ENCODE data around the gene GBGT1.

The GBGT1 gene

DNA sequence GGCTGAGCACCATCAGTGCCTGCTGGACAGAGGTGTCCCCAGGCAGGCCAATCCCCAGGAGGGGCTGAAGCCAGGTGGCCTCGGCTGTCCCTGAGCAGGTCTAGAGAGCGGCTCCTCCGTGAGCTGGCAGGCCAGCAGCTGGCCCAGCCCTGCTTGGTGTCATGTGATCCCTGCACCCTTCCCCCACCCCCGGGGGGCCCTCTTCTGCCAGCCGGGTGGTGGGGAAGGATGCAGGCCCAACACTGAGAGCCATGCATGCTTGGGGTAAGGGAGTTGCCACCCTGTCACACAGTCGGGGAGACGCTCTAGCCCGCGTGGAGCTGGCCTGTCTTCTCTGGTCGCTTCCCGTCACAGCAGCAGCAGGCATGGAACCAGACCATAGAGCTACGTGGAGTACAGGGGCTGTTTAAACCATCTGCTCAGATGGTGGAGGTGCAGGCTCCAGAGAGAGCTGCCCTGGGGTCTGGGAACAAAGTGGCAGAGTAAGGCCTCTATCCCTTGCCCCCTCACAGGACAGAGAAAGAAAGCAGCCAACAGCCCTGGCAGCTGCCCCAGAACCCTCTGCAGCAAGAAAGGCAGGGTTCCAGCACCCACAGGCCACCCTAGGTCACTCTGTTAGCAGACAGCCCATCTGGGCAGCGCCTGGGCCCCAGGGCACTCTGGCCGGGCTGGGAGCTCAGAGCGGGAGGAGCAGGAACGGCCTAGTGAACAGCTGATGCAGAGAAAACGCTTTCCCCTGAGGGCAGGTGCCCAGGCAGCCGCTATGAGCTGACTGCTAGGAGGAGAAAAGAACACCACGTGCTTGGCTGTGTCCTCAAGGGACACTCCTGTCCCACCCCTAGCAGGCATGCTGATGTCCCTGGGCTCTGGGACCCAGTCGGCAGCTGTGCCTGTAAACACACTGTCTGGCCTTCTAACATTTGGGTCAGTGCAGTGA lies 49.5 kb downstream of the GBGT1 start:
- DNase-seq (ENCODE audit: low read depth in 2 of 2), result no peak

DNA sequence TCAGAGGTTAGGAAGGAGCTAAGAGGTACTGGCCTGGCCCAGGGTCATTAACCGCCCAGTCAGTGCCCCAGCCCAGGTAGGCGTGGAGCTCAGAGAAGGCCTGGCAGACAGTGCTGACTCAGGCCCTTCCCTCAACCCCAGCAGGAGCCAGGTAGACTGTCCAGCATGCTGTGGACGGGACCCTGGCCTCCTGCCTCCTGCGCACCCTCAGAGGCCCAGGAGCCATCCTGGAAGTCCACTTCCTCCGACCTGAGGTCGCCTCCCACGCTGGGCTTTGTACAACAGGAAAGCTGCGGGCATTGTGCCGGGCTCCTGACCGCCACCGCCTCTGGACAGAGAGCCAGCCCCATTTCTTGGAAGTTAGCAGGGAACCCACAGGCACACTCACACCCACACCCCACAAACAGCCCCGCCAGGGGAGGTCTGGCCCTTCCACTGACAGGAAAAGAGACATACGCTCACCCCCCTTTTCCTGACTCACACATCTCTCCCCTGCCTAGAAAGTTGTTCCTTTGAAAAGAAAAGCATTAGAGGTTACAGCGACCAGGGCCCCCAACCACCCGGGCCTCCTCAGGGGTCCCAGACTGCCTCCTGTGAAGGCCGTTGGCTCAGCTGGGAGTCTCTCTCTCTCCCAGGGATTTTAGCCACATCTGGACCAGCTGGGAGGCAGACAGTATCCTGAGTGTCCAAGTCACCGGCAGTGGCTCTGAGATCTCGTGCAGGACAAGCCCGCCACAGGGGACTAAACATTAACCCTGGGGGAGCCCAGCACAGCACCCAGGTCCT lies 50.4 kb downstream of the GBGT1 start:
- DNase-seq (ENCODE audit: low read depth in 2 of 2), result no peak

DNA sequence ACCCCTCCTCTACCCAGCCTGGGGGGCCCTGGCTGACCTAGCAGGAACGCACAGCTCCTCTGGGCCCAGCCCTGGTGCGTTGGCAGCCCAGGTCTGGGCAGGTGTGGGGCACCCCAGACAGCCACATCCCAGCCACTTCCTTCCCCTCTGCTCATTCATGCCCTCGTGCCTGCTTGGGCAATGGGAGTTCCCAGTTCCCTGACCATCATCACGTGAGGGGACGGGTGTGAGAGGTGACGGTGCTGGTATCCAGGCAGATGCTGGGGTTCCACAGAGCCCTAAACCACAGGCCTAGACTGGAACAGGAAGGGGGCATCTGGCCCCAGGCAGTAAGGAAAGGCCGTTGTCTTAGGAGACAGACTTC lies 51.1 kb downstream of the GBGT1 start:
- DNase-seq (ENCODE audit: low read depth in 2 of 2), result no peak

DNA sequence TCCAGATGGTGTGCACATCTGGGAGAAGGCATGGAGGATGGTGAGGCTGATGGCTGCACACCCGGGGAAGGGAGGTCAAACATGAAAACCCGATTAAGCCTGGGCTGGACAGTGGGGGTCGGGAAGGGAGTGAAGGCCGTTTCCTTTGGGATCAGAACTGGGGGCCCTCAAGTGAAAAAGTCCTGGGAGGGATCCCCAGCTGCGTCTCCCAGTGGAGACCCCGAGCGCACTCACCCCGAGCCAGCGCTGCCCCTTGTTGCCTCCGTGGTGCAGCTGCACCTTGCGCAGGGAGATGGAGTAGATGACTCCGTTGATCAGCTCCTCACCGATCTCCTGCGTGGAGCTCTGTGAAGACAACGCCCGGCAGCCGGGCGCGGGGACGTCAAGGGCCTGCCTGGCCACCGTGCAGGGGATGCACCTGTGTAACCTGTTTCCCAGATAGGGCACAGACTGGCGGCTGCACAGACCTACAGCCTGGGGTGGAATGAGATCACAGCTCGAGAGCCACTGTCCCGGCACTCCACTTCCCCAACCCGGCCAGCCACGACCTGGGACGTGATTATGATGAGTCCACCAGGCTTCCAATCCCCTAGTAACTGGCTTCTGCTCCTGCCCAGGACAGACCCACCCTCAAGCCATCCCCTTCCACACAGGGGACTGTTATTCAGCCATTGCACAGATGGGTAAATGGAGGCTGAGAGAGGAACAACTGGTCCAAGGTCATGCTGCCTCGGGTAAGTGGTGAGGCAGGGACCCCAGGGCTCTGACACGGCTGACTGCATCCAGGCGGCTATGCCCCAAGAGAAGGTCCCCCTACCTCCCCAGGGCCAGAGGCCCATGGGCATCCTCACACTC lies 51.7 kb downstream of the GBGT1 start:
- no peak for DNase-seq (ENCODE audit: low read depth in 2 of 2)

DNA sequence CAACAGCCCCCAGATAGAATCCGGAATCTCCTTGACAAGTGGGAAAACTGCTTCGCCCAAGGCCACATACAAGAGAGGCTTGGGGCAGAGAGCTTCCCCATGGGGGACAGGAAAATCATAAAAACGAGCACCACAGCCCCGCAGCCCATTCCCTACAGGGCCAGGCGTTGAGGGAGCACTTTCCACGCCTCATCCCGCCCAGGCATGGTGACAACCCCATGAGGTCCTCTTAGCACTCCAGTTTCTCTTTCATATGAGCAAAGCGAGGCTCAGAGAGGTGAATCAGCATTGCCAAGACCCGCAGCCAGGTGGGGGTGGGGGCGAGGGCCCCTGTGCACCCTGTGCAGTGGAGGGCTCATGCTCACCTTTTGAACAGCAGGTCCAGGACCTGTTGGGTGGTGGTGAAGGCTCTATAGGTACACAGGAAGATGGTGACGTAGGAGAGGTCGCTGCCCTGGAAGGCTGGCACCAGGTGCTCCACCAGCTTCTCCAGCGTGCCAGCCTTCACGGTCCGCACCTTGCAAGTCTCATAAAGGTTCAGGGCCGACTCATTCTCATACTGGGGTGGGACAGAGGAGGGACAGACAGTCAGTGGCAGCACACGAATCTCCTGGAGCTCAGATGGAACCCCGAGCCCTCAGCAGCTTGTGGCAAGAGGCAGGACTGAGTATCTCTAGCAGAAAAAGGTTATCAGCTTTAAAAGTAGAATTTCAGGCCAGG lies 53.6 kb downstream of the GBGT1 start:
- no peak for DNase-seq (ENCODE audit: low read depth in 2 of 2)

DNA sequence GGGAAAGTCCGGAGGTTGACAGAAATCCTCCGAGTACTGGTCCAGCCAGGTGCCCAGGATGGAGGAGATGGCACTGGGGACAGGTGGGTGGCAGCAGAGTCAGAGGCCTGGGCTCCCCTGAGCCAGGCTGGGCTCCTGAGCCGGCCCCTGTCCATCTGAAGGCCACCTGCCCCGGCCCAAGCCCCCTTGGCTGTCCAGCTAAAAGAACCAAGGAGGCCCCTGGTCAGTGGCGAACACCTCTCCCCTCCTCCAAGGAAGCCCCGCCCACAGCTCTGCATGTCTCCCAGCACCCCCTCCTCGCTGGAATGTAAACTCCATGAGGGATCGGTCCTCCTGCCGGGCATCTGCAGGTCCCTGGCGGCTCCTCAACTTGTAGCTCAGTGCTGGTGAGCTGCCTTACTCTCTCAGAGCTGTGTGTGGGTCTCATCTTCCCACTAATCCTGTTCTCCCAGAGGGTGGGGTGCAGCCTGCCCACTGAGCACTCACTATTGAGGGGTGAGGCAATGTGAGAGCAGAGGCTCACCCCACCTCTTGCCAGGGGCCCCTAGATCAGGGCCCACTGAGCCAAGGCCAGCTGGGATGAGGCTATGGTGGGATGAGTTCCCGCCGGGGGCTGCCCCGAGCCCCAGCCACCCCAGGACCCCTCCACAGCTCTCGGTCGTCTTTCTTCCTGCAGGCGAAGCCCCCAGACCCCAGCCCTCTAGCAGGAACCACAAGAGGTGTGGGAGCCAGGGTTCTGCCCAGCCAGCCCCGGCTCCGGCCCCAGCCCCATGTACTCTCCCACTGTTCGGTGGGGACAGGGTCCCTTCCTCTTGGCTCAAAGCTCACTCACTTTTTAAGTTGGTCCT lies 54.7 kb downstream of the GBGT1 start:
- no peak for DNase-seq (ENCODE audit: low read depth in 2 of 2)

DNA sequence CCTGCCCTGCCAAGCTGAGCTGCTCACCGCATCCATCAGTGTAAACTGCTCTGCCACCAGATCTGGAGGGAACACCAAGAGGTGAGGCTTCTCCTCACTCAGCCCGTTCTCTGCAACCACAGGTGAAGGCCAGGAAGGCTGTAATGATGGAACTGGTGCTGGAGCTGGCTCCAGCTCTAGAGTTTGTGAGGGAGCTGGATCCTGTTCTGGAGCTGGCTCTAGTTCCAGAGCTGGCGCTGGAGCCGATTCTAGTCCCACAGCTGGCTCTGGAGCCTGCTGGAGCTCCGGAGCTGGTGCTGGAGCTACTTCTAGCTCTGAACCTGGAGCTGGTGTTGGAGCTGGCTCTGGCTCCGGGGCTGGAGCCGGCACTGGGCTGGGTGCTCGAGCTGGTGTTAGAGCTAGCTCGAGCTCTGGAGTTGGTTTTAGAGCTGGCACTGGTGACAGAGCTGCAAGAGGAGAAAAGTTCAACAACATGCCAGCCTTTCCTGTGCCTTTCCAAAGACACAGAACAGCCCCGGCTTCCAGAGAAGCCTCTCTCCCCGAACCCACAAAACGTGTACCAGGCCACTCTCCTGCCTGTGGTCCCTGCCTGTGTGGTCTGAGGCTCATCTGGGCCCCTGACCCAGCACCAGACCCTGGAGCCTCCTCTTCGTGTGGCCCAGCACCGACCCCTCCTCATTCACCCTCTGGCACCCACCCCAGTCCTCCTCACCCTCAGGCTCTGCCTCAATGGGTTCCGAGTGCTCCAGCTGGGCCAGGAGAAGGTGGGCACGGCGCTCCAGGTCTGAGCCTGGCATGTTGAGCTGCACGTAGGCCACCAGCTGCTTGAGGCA lies 55.5 kb downstream of the GBGT1 start:
- DNase-seq (ENCODE audit: low read depth in 2 of 2), result no peak

DNA sequence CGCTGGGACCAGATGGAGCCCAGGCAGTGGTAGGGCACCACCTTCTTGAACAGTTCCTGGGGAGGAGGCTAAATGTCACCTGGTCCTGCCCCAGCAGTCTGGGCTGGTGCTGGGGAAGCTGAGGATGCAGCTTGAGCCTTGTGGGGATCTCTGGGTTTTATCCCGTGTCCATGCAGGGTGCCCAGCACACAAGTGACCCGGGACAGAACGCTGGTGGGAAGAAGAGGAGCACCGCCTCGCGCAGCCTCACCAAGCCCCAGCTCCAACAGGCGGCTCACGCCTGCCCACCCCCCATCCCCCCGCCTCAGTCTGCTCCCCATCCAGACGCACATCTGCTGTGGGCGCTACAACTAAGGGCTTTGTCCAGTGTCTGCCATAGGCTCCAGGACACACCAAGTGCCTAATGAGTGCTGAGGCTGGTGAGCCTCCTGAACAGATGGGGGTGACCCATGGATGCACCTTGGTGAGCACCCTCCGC lies 56.4 kb downstream of the GBGT1 start:
- no peak for DNase-seq (ENCODE audit: low read depth in 2 of 2)

DNA sequence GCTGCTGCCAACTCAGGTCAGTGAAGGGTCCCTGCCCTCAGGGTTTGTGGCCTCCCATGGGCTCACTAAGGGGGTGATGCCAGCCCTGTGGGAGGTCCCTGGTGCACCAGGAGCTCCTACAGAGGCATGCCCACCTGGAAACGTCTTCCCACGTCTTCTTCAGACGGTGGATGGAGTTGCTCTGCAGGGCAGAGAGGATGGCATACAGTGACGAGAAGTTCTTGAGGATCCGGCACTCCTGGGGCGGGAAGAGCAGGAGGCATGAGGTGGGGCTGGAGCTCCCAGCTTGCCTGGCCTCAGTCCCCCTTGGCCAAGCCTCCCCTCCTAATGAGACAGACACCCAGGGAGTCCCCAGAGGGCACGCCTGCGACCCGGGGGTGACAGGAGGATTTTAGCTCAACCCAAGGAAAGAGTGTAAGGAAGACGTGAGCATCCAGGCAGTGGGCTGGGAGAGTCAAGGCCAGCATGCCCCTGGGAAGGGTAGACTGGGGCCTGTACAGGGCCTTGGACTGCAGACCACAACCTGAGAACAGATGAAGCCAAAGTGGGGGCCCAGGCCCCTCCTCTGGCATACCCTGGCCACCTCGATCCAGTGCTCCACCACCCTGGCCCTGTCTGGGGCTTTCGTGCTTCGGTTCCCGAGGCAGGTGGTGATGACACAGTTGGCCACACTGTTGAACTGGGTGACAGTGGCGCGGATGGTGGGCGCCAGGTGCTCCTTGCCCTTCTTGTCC lies 57.0 kb downstream of the GBGT1 start:
- no peak for DNase-seq (ENCODE audit: low read depth in 2 of 2)

DNA sequence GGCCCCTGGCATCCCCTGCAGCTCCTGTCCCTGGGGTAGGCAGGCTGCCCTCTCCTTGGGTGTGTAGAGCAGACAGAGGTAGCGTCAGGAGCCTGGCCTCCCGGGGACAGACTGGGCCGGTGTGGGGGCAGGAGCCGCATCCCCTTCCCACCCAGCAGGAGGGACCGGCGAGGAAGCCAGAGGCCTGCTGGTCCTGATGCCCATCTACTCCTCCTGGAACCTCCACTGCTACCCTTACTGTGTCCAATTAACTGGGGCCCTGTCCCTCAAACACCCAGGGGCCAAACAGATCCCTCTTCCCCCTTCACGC lies 58.3 kb downstream of the GBGT1 start:
- no peak for DNase-seq (ENCODE audit: low read depth in 2 of 2)

DNA sequence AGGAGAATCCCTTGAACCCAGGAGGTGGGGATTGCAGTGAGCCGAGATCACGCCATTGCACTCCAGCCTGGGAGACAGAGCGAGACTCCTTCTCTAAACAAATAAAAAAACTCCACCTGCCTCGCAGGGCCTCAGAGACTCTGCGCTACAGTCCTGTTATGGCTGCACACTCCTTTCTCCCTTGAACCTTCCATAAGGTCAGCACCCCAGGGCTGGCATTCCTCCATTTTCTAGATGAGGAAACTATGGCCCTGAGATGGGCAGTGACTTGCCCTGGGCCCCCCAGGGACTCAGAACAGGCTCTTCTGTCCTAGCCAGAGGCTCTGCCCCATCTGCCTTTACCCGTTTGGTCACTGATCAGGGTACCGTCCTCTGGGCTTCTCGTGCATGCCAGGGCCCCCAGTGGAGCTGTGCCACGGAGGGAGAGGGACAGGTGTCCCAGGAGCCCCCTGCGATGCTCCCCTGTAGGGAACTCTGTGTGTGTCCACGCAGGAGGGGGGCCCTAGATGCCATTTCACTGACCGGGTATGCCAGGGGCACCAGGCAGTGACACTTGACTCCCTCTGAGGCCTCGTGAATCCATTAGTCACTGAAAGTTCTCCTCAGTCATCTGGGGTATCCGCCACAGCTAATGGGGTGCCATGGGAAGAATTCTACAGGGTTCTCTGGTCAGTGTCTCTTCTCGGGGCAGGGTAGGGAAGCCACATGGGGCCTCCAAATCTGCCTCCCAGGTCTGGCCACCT lies 58.8 kb downstream of the GBGT1 start:
- DNase-seq (ENCODE audit: low read depth in 2 of 2), result no peak

DNA sequence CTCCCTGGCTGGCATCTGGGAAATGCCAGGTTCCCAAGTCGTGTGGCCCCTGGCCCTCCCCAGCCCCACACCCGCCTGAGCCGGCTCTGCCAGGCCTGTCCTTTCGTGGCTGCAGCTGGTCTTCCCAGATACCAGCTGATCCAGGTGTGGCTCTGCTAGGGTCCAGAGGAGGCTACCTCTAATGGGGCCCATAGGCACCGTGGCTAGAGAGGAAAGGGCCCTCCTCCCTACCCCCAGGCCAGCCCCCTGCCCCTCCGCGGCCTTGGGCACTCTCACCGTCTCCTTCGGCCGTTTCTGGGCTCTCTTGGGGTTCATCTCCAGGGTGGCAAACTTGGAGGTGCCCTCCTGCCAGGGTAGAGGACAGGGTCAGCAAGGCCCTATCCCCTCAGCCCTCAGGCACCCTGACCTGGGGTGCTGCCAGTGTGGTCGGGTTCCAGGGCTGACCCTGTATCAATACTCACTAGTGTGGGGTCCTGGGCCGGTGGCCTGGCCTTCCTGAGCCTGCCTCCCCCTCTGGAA lies 59.7 kb downstream of the GBGT1 start:
- DNase-seq (ENCODE audit: low read depth in 2 of 2), result no peak

DNA sequence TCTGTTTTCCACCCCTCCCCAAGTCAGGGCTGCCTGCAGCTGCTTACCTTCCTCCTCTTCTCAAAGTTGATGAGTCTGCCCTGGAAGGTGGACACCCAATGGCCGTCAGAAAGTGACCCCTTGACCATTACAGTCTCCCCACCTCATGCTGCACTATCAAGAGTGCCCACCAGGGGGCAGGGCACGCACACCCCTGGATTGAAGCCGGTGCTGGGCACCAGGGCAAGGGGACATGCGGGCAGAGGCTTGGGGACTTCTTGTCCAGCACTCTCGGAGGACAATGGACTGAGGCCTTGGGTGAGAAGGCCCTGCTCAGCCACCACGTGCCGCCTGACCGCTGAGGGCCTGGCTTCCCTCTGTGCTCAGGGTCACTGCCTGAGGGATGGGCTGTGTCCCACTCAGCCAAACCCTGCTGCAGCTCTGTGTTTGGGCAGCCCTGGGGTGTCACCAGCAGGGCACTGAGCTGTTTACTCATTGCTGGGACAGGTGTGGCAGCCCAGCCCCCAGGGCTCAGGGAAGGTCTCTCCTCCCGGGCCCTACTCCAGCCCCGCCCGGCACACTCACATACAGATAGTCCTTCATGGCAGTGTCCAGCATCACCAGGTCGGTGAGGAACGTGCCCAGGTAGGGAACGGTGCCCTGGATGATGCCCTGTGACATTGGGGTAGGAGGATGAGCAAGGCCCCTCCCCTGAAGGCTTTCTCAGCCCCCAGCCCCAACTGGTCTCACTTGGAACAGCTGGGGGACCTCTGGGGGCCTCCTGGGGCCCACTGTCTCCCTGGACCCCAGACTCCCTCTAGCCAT lies 60.3 kb downstream of the GBGT1 start:
- DNase-seq (ENCODE audit: low read depth in 2 of 2), result no peak

Measured in stimulated activated CD8-positive, alpha-beta memory T cell treated with anti-CD3 and anti-CD28 coated beads, Interleukin-7, amount 100 ng/mL, for 1 hour (primary cell).